H1 (cell line): ENCODE measurements around the gene IRS1. TPM values are rescaled to one million over a fixed set of nuclear protein-coding genes. Genes with fewer than 3 reads are reported as not detected.

ENCODE experiments used
- CTCF ChIA-PET: fragments of 300-600 bp; sonication (Branson Sonifier 250); formaldehyde crosslinking; loops from one replicate; lab custom pipeline; 2021; ENCODE audit not compliant: partially characterized antibody; lab: Charles Lee
- POLR2A ChIA-PET: fragments of 300-600 bp; sonication (Branson Sonifier 250); formaldehyde crosslinking; loops from one replicate; lab custom pipeline; 2021; ENCODE audit warnings: inconsistent platforms; ENCODE audit not compliant: partially characterized antibody; lab: Charles Lee
- DNase-seq, 2 experiments: peaks; one replicate each; pipeline versions ENCODE4 v3.0.0 to v3.0.0-alpha.2; 2010 to 2022; ENCODE audit warnings: low spot score in 2 of 2, low read depth in 1 of 2, mixed read lengths in 1 of 2
- FAIRE-seq: peaks from 2 replicates; lab custom pipeline; 2011; peaks lifted over from hg19 to GRCh38; lab: Jason Lieb, UNC
- H2AFZ ChIP-seq: 2 replicates; pipeline ENCODE4 v1.8.1; 2012; ENCODE audit warnings: low read length, inconsistent platforms
- H2AK5ac ChIP-seq: 2 replicates; pipeline ENCODE4 v1.6.1; 2013; ENCODE audit warnings: low read depth, low read length
- H2BK120ac ChIP-seq: replicated peaks from 2 replicates; pipeline ENCODE3; 2013; ENCODE audit warnings: low read depth, low read length, inconsistent platforms
- H2BK12ac ChIP-seq: 2 replicates; pipeline ENCODE4 v1.6.1; 2013; ENCODE audit warnings: low read depth, low read length
- H2BK15ac ChIP-seq: 2 replicates; pipeline ENCODE4 v1.6.1; 2013; ENCODE audit warnings: low read length
- H2BK20ac ChIP-seq: 2 replicates; pipeline ENCODE4 v1.6.1; 2013; ENCODE audit warnings: low read length
- H2BK5ac ChIP-seq: 2 replicates; pipeline ENCODE4 v1.6.1; 2013; ENCODE audit warnings: low read depth, low read length
- H3K14ac ChIP-seq: 2 replicates; pipeline ENCODE4 v1.6.1; 2013; ENCODE audit warnings: inconsistent platforms; ENCODE audit not compliant: insufficient read length
- H3K18ac ChIP-seq: 2 replicates; pipeline ENCODE4 v1.6.1; 2013; ENCODE audit warnings: low read length; ENCODE audit errors: extremely low read depth
- H3K23ac ChIP-seq: 2 replicates; pipeline ENCODE4 v1.6.1; 2013; ENCODE audit warnings: inconsistent platforms; ENCODE audit not compliant: insufficient read length
- H3K23me2 ChIP-seq: 2 replicates; pipeline ENCODE4 v1.6.1; 2013; ENCODE audit warnings: low read depth, low read length
- H3K27ac ChIP-seq: 2 replicates; pipeline ENCODE4 v1.6.1; 2011; ENCODE audit warnings: low read depth, low read length, inconsistent platforms
- H3K27me3 ChIP-seq, 4 experiments: replicated peaks in 1 of 4; 1 replicate in 1 of 4; 2 replicates in 3 of 4; pipeline versions ENCODE4 v1.6.1 to v1.8.1; 2011 to 2013; ENCODE audit warnings: low read length in 3 of 4, mild to moderate bottlenecking in 3 of 4, inconsistent platforms in 2 of 4, mixed read lengths in 2 of 4, moderate library complexity in 1 of 4; ENCODE audit not compliant: control insufficient read depth in 3 of 4, insufficient read depth in 3 of 4; ENCODE audit errors: extremely low read depth in 1 of 4
- H3K36me3 ChIP-seq, 4 experiments: 2 replicates each; pipeline versions ENCODE4 v1.6.1 to v1.8.1; 2011 to 2013; ENCODE audit warnings: mild to moderate bottlenecking in 4 of 4, low read length in 3 of 4, moderate library complexity in 2 of 4, control low read depth in 1 of 4, inconsistent platforms in 1 of 4; ENCODE audit not compliant: insufficient read depth in 4 of 4, control insufficient read depth in 2 of 4
- H3K4ac ChIP-seq: replicated peaks from 2 replicates; pipeline ENCODE3; 2013; ENCODE audit warnings: low read length, low read depth, mixed read lengths, inconsistent platforms; ENCODE audit not compliant: insufficient read length
- H3K4me1 ChIP-seq, 4 experiments: replicated peaks in 1 of 4; 1 replicate in 1 of 4; 2 replicates in 3 of 4; pipeline versions ENCODE4 v1.6.1 to v1.8.1; 2011 to 2013; ENCODE audit warnings: low read length in 3 of 4, inconsistent platforms in 2 of 4, mixed read lengths in 1 of 4; ENCODE audit not compliant: insufficient read depth in 4 of 4, control insufficient read depth in 3 of 4
- H3K4me2 ChIP-seq, 2 experiments: 2 replicates each; pipeline versions ENCODE4 v1.6.1 to v1.8.1; 2011 to 2013; ENCODE audit warnings: low read depth in 2 of 2, low read length in 2 of 2, control low read depth in 1 of 2, inconsistent platforms in 1 of 2, mild to moderate bottlenecking in 1 of 2; ENCODE audit not compliant: insufficient read depth in 1 of 2
- H3K4me3 ChIP-seq, 4 experiments: fragments of 200-600, 300-600 bp in 1 of 4; sonication (generic), shearing (Covaris generic), sonication (Bioruptor Twin) in 1 of 4; 2 replicates each; pipeline versions ENCODE4 v1.5.1 to v1.8.1; 2011 to 2016; ENCODE audit warnings: low read length in 4 of 4, low read depth in 3 of 4, control low read depth in 2 of 4, inconsistent platforms in 2 of 4, mild to moderate bottlenecking in 2 of 4, mixed read lengths in 1 of 4, moderate library complexity in 1 of 4; ENCODE audit not compliant: insufficient read depth in 2 of 4; ENCODE audit errors: extremely low read depth in 1 of 4
- H3K56ac ChIP-seq: replicated peaks from 2 replicates; pipeline ENCODE3; 2013; ENCODE audit warnings: low read depth, mild to moderate bottlenecking, mixed read lengths, low read length, inconsistent platforms; ENCODE audit not compliant: insufficient read length
- H3K79me1 ChIP-seq: 2 replicates; pipeline ENCODE4 v1.6.1; 2013; ENCODE audit warnings: low read depth, low read length, control low read depth
- H3K79me2 ChIP-seq, 2 experiments: 2 replicates each; pipeline versions ENCODE4 v1.6.1 to v1.8.1; 2012 to 2013; ENCODE audit warnings: low read length in 2 of 2, mild to moderate bottlenecking in 2 of 2, inconsistent platforms in 1 of 2; ENCODE audit not compliant: insufficient read depth in 2 of 2, control insufficient read depth in 1 of 2
- H3K9ac ChIP-seq, 4 experiments: replicated peaks in 1 of 4; 1 replicate in 1 of 4; 2 replicates in 3 of 4; pipeline versions ENCODE4 v1.6.1 to v1.8.1; 2011 to 2013; ENCODE audit warnings: low read depth in 3 of 4, low read length in 3 of 4, control low read depth in 2 of 4, mild to moderate bottlenecking in 2 of 4, moderate library complexity in 2 of 4, inconsistent platforms in 1 of 4; ENCODE audit errors: extremely low read depth in 1 of 4
- H3K9me3 ChIP-seq, 2 experiments: 2 replicates each; pipeline versions ENCODE4 v1.6.1 to v1.8.1; 2012 to 2013; ENCODE audit warnings: mild to moderate bottlenecking in 2 of 2, moderate library complexity in 2 of 2, control low read depth in 1 of 2, inconsistent platforms in 1 of 2, low read depth in 1 of 2, low read length in 1 of 2, mixed read lengths in 1 of 2; ENCODE audit not compliant: insufficient read depth in 2 of 2
- H4K20me1 ChIP-seq, 2 experiments: replicated peaks in 1 of 2; 2 replicates each; pipeline versions ENCODE3 to v1.8.1; 2011 to 2013; ENCODE audit warnings: inconsistent platforms in 2 of 2, low read length in 2 of 2, mild to moderate bottlenecking in 1 of 2; ENCODE audit not compliant: insufficient read depth in 2 of 2, control insufficient read depth in 1 of 2
- H4K5ac ChIP-seq: 2 replicates; pipeline ENCODE4 v1.6.1; 2013; ENCODE audit warnings: low read length, low read depth, mixed read lengths, inconsistent platforms; ENCODE audit not compliant: insufficient read length
- H4K8ac ChIP-seq: 2 replicates; pipeline ENCODE4 v1.8.0; 2013; ENCODE audit warnings: mild to moderate bottlenecking, moderate library complexity, low read length, inconsistent platforms; ENCODE audit not compliant: insufficient read depth; ENCODE audit errors: extremely low read depth
- H4K91ac ChIP-seq: replicated peaks from 2 replicates; pipeline ENCODE3; 2013; ENCODE audit warnings: low read length, mixed read lengths, inconsistent platforms; ENCODE audit not compliant: insufficient read length
- BCL11A ChIP-seq, 2 experiments: IDR thresholded peaks; one replicate each; pipeline ENCODE4 v1.6.1; 2011; ENCODE audit warnings: low read depth in 2 of 2, low read length in 2 of 2, mild to moderate bottlenecking in 2 of 2
- E2F6 ChIP-seq: IDR thresholded peaks from 2 replicates; pipeline ENCODE4 v1.6.1; 2012; ENCODE audit warnings: inconsistent platforms
- EZH2 ChIP-seq: fragments of 200-600 bp; sonication (generic); IDR thresholded peaks from 2 replicates; pipeline ENCODE4 v1.7.1; 2012; ENCODE audit warnings: low read depth, mild to moderate bottlenecking, moderate library complexity, low read length, inconsistent platforms; ENCODE audit not compliant: severe bottlenecking
- KDM4A ChIP-seq: IDR thresholded peaks from one replicate; pipeline ENCODE4 v1.7.1; 2012; ENCODE audit warnings: low read depth, mild to moderate bottlenecking, moderate library complexity, low read length, inconsistent platforms; ENCODE audit not compliant: severe bottlenecking
- PHF8 ChIP-seq: fragments of 200-600 bp; sonication (generic); conservative IDR thresholded peaks from 2 replicates; pipeline ENCODE4 v1.7.1; 2012; ENCODE audit warnings: low read depth, mild to moderate bottlenecking, inconsistent platforms, low read length, moderate library complexity
- POLR2A ChIP-seq, 2 experiments: IDR thresholded peaks; 1 replicate in 1 of 2; 2 replicates in 1 of 2; pipeline ENCODE4 v1.6.1; 2011; ENCODE audit warnings: low read depth in 2 of 2, low read length in 2 of 2, mild to moderate bottlenecking in 2 of 2; ENCODE audit errors: control extremely low read depth in 1 of 2
- RBBP5 ChIP-seq: IDR thresholded peaks from 2 replicates; pipeline ENCODE4 v1.7.1; 2012; ENCODE audit warnings: low read depth, mild to moderate bottlenecking, inconsistent platforms, low read length, moderate library complexity, borderline replicate concordance
- SP1 ChIP-seq: IDR thresholded peaks from 2 replicates; pipeline ENCODE4 v1.6.1; 2011; ENCODE audit warnings: low read depth, low read length
- SP4 ChIP-seq: IDR thresholded peaks from 2 replicates; pipeline ENCODE4 v1.6.1; 2012; ENCODE audit warnings: low read length, inconsistent platforms
- TAF7 ChIP-seq: optimal IDR thresholded peaks from 2 replicates; pipeline ENCODE3; 2011; ENCODE audit warnings: low read depth, mild to moderate bottlenecking, inconsistent platforms, low read length, moderate library complexity, borderline replicate concordance
- WGBS, 2 experiments: shearing (Covaris generic) in 1 of 2; methylation state at CpG; one replicate each; pipeline versions ENCODE4 v1.1.6 to v1.1.7; 2013 to 2015; ENCODE audit warnings: low lambda C conversion rate in 2 of 2, mixed read lengths in 2 of 2, inconsistent platforms in 1 of 2, low coverage in 1 of 2, missing lambda C conversion rate in 1 of 2; ENCODE audit not compliant: insufficient replicate concordance in 2 of 2, insufficient coverage in 1 of 2, insufficient read length in 1 of 2; ENCODE audit errors: extremely low coverage in 1 of 2, missing lambda C conversion rate in 1 of 2; 5-methylcytosine and 5-hydroxymethylcytosine counted together
- polyA plus RNA-seq, 7 experiments: library from polyadenylated mRNA; depleted of rRNA in 3 of 7; stranded (reverse) in 5 of 7; unstranded in 2 of 7; fragments of >200 nt in 5 of 7; fragments of 200-250 nt in 2 of 7; gene quantifications; 1 replicate in 5 of 7; 2 replicates in 1 of 7; 4 replicates in 1 of 7; pipeline versions ENCODE4 v1.2.1 to v1.2.3, GENCODE V29; 2011 to 2013; ENCODE audit warnings: missing spikeins in 2 of 7, mixed read lengths in 2 of 7
- total RNA-seq: library from RNA; stranded (reverse); fragmentation: NEBNext Ultra II Directional; extraction: Animal tissue kit (Norgen Biotek cat#: 25700); gene quantifications from 2 replicates; pipeline ENCODE4 v1.2.1, GENCODE V29; 2021

Gene IRS1
- total and polyA plus RNA-seq, 2 of the 8 experiments (the other 6 are each of a cell fraction or from before 2014, with no cell fraction given): 9.1 to 26.9 TPM

- Histone ChIP-seq H3K79me1 (no peaks in the 10 kb centered on the region), H2BK15ac (no peak overlapping the region), H3K27ac (no peak overlapping the region), H2BK5ac (no peak overlapping the region), H3K14ac (no peak overlapping the region), H3K4me2 (peak overlapping the region; percentile 77 to 96), H2AK5ac (no peak overlapping the region), H4K8ac (no peak overlapping the region; the same call in 1 of the 2 replicates), H3K4me3 (peak overlapping the region; percentile 70 to 97 (median 80)), H3K23me2 (peaks cover 17% of the 10 kb centered on the region), H3K9ac (peak overlapping the region in 1 of 4 experiments; percentile 54; a peak in 1 of 7 replicates), H3K23ac (no peak overlapping the region), H2BK120ac (no peak overlapping the region), H4K20me1 (peaks cover 3 to 10% of the 10 kb centered on the region in 2 experiments), H3K36me3 (peaks cover 0 to 16% (median 6%) of the 10 kb centered on the region in 4 experiments; a peak in 3 of 8 replicates), H4K91ac (no peak overlapping the region), H3K9me3 (peaks cover 0 to 3% of the 10 kb centered on the region in 2 experiments; a peak in 1 of 4 replicates), H2AFZ (peak overlapping the region; percentile 85), H2BK12ac (no peak overlapping the region), H3K18ac (no peak overlapping the region; the same call in 1 of the 2 replicates), H2BK20ac (no peak overlapping the region), H3K4me1 (peaks cover 0 to 11% (median 10%) of the 10 kb centered on the region in 4 experiments; a peak in 6 of 7 replicates), H3K4ac (no peak overlapping the region), H3K79me2 (peaks cover 0 to 18% of the 10 kb centered on the region in 2 experiments; a peak in 3 of 4 replicates), H3K27me3 (no peaks in the 10 kb centered on the region), H3K56ac (no peak overlapping the region), H4K5ac (no peak overlapping the region)
- ChIA-PET POLR2A (interaction anchor here (1.0 to 1.3 kb wide), 2 partner anchors 148 to 216 kb away, joined by 3 read pairs; no protein-coding TSS in a partner anchor), CTCF (interaction anchor here (0.7 to 2.6 kb wide), 19 partner anchors 10 to 1136 kb away, joined by 3 to 22 read pairs (median 5); partner anchors contain the start of gene RHBDD1)
- 3% methylated on average over 33 of the region's 33 CpGs; no CpG with 5 or more reads in 1 of the 2 experiments for WGBS, 2 experiments
- DNase-seq: peak in 1 of 2 experiments; percentile 97
- FAIRE-seq: peak; percentile 55
- TF ChIP-seq TAF7: no peak
- TF ChIP-seq RBBP5: no peak
- no peak for TF ChIP-seq SP4
- peak; percentile 65 for TF ChIP-seq E2F6
- peak in 1 of 2 experiments; percentile 15; a peak in 1 of 3 replicates for TF ChIP-seq POLR2A (IDR thresholded peaks at IDR 0.05; ENCODE audit: control extremely low read depth in 1 of 2, low read depth in 2 of 2, low read length in 2 of 2)
- peak; percentile 85 for TF ChIP-seq SP1
- no peak for TF ChIP-seq BCL11A (IDR thresholded peaks at IDR 0.05; ENCODE audit: low read depth in 2 of 2, low read length in 2 of 2)
- no peak for TF ChIP-seq KDM4A
- TF ChIP-seq PHF8: peak; percentile 24; the same call in 1 of the 2 replicates
- TF ChIP-seq EZH2: no peak
These were observed 1.5 kb upstream of the IRS1 start for GRCh38 chr2:226800941-226801784.
